ENCODE measurements around the gene QSOX1. TPM values are rescaled to one million over a fixed set of nuclear protein-coding genes. Genes with fewer than 3 reads are reported as not detected.

QSOX1 gene
- total and polyA plus RNA-seq, 2 of the 4 experiments (the other 2 are of a cell fraction) = 102 to 791 TPM

DNA sequence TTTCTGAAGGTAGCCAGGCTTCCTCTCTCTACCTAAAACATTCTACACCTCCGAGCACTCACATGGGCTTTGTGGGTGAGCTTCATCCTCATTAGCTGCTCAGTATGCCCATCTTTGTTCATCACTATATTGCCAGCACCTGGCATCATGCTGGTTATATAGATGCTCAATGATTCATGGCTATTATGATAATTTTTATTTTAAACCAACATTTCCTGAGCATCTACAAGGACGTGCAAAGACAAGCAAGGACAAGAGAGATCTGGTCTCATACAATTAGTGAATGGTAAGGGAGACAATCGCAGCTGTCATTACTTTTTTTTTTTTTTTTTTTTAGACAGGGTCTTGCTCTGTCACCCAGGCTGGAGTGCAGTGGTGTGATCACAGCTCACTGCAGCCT is 11.3 kb upstream of the QSOX1 start:
- Histone ChIP-seq H2AK9ac (replicated peaks; ENCODE audit: low read depth, low read length, poor library complexity) (no peak overlapping the region), H3K9me3 (ENCODE audit: control insufficient read depth, insufficient read depth, low read length) (no peaks in the 10 kb centered on the region), H4K5ac (ENCODE audit: low read depth, low read length) (no peak overlapping the region), H4K8ac (ENCODE audit: low read depth in 2 of 2, low read length in 2 of 2) (no peak overlapping the region), H2AFZ (replicated peaks; ENCODE audit: low read length, poor library complexity) (no peak overlapping the region), H3K56ac (ENCODE audit: extremely low read depth, insufficient read depth, low read length) (no peak overlapping the region), H3K4me1 (ENCODE audit: control insufficient read depth, insufficient read depth, low read length) (peaks cover 6% of the 10 kb centered on the region), H3K79me1 (ENCODE audit: low read depth in 1 of 2, low read length in 2 of 2) (no peaks in the 10 kb centered on the region), H4K20me1 (ENCODE audit: insufficient read depth, low read length) (no peaks in the 10 kb centered on the region), H3K9me1 (ENCODE audit: insufficient read depth, low read length) (no peaks in the 10 kb centered on the region), H3K4ac (ENCODE audit: low read depth, low read length) (no peak overlapping the region), H2BK5ac (ENCODE audit: low read depth, low read length, poor library complexity, severe bottlenecking) (no peak overlapping the region), H3K4me2 (ENCODE audit: low read depth, low read length) (no peak overlapping the region), H3K27me3 (ENCODE audit: control insufficient read depth, insufficient read depth, low read length) (no peaks in the 10 kb centered on the region), H4K91ac (ENCODE audit: insufficient read depth, low read depth, low read length) (no peak overlapping the region), H2BK120ac (ENCODE audit: low read depth, low read length) (no peak overlapping the region), H2AK5ac (ENCODE audit: low read depth, low read length) (no peak overlapping the region), H3K9ac (ENCODE audit: low read depth, low read length) (no peak overlapping the region), H3K27ac (ENCODE audit: insufficient read depth, low read length) (no peak overlapping the region), H3K36me3 (ENCODE audit: control insufficient read depth, insufficient read depth, low read length) (no peaks in the 10 kb centered on the region), H2BK15ac (ENCODE audit: low read depth, low read length) (no peak overlapping the region), H3K14ac (replicated peaks; ENCODE audit: low read depth, low read length) (no peak overlapping the region), H3K23ac (ENCODE audit: low read depth, low read length) (no peak overlapping the region), H2BK20ac (ENCODE audit: low read depth, low read length) (no peak overlapping the region), H3K18ac (ENCODE audit: low read depth, low read length) (no peak overlapping the region), H3K4me3 (ENCODE audit: insufficient read depth, low read depth, low read length) (no peak overlapping the region)
- ChIA-PET POLR2A (ENCODE audit: unreplicated experiment) (no interaction called here), CTCF (interaction anchor here (1.0 kb wide), 1 partner anchor 12 kb away, joined by 3 read pairs; no protein-coding TSS in a partner anchor)
- intact Hi-C loops (cut with micrococcal nuclease) (no loop called here), in situ Hi-C loops (cut with MboI; ENCODE audit: low sequenced_read_pairs) (no loop called here), dilution Hi-C loops (cut with HindIII; ENCODE audit: low sequenced_read_pairs, unreplicated experiment) (no loop called here)
- no CpG with 5 or more reads among the region's 3 CpGs for WGBS, 2 experiments (ENCODE audit: extremely low coverage in 2 of 2, insufficient read length in 1 of 2)
- TF ChIP-seq, protein P1, sequence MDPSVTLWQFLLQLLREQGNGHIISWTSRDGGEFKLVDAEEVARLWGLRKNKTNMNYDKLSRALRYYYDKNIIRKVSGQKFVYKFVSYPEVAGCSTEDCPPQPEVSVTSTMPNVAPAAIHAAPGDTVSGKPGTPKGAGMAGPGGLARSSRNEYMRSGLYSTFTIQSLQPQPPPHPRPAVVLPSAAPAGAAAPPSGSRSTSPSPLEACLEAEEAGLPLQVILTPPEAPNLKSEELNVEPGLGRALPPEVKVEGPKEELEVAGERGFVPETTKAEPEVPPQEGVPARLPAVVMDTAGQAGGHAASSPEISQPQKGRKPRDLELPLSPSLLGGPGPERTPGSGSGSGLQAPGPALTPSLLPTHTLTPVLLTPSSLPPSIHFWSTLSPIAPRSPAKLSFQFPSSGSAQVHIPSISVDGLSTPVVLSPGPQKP (IDR thresholded peaks at IDR 0.05; ENCODE audit: borderline replicate concordance, low read depth, low read length) = no peak
- TF ChIP-seq CEBPB (IDR thresholded peaks at IDR 0.05; ENCODE audit: low read depth, low read length) (no peak), RCOR1 (IDR thresholded peaks at IDR 0.05; ENCODE audit: insufficient replicate concordance, low read length) (no peak), NFE2L2 (IDR thresholded peaks at IDR 0.05; ENCODE audit: low read depth, low read length) (no peak), MXI1 (IDR thresholded peaks at IDR 0.05; ENCODE audit: borderline replicate concordance, low read depth, low read length) (no peak), POLR2A (IDR thresholded peaks at IDR 0.05; ENCODE audit: low read depth, low read length) (no peak), CHD1 (IDR thresholded peaks at IDR 0.05; ENCODE audit: low read depth, low read length) (no peak)
- TF ChIP-seq, protein P2, sequence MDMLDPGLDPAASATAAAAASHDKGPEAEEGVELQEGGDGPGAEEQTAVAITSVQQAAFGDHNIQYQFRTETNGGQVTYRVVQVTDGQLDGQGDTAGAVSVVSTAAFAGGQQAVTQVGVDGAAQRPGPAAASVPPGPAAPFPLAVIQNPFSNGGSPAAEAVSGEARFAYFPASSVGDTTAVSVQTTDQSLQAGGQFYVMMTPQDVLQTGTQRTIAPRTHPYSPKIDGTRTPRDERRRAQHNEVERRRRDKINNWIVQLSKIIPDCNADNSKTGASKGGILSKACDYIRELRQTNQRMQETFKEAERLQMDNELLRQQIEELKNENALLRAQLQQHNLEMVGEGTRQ (IDR thresholded peaks at IDR 0.05; ENCODE audit: low read depth, low read length) = no peak
- ATAC-seq (ENCODE audit: low read depth) = no peak
- no peak for DNase-seq
- no TSS peak for BruUV-seq (replicated peaks)
